HG02938 (cell line): ENCODE results near the gene ISLR.

ENCODE experiments used
- ATAC-seq: cut with Tn5 transposase; IDR thresholded peaks from one replicate; pipeline ENCODE4 v1.9.1; 2021; ENCODE audit warnings: mild to moderate bottlenecking, moderate library complexity; ENCODE audit not compliant: unreplicated experiment

Gene ISLR

DNA sequence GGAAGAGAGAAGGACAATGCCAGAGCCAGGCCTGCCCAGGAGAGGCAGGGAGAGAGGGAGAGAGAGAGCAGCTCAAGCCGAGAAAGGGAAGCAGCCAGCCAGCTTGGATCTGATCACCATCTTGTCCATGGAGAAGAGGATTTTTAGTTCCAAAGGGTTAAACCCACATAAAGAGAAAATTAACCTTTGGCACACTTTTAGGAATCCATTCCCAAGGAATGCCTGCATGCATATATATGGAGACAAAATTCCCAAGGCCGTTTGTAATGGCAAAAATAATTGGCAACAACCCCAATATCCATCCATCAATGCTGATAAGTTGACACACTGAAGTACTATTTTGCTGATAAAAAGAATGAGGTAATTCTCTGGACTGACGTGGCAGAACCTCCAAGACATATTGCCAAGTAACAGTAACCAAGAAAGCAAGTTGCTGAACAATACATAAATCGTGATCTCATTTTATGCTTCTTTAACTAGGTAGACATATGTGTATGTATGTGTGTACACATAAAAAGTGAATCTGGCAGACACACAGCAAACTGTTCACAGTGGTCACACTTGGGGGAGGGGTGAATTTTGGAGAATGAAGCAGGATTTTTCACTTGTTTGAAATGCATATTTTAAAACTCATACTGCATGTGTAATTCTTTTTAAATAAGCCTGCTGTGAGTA, 36.6 kb downstream of the ISLR start:
- ATAC-seq: no peak

DNA sequence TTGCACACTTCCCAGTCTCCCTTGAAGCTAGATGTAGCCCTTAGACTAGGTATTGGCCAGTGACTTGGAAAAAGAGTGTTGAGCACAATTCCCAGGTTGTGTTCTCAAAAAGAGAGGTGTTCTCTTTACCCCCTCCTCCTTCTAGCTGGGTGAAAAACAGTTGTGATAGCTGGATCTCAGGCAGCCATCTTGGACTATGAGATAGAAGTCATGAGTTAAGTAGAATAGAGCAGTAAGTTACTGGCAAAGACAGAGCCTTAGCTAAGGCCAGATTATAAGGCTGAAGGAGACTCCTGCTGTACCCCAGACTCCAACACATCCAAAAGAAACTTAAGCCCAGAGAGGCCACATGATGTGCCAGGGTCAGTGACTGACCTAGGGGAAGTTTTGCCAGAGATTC, 37.2 kb downstream of the ISLR start:
- no peak for ATAC-seq

DNA sequence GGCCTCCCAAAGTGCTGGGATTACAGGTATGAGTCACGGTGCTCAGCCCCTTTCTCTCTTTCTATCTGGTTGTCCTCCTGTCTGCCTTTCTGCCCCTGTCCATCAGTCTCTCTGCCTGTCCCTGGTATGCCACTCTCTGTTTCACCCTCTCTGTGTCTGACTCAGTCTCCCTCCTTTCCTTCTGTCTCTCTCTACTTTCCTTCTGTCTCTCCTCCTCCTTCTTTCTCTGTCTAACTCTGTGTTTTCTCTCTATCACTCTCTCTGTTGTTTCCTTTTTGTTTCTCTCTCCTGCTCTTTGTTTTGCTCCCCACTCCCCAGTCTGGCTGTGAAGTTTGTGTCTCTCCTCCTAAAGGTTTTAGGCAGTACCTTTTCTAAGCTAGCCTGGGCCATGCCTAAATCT, 38.1 kb downstream of the ISLR start:
- ATAC-seq: no peak

DNA sequence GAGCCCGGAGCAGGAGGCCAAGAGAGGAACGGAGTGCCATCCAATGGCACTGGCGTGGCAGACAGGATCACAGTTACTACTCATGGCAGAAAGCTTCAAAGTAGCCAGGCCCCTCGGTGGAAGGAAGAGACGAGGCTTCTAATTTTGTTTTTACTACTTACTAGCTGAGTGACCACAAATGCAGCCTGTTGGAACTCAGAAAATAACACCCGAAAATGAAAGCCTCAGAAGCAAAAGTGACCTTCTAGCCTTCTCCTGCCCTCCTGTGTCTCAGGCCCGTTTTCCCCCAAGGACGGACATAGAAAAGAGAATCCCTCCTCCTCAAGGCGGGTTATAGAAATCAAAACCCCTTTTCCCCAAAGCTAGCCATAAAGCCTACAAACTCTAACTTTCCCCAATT, 39.0 kb downstream of the ISLR start:
- no peak for ATAC-seq

DNA sequence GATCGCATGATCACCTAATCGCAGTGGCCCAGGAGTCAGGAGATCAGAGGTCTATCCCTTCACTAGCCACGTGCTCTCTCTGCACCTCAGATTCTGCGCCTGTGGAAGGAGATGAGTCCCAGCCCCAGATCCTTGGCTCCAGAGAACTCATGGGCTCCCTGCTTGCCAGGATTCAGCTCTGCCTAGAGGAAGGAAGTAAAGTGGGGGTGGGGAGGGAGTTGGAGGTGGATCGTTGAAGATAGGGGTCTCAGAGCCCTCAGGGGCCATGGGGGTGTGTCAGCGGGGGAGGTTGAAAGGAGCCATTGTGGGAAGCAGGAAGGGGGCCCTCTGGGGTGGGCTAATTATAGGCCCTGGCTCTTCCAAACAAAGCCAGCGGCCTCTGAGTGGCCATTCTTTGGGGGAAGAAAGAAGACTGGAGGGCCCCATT, 40.4 kb downstream of the ISLR start:
- ATAC-seq: no peak

DNA sequence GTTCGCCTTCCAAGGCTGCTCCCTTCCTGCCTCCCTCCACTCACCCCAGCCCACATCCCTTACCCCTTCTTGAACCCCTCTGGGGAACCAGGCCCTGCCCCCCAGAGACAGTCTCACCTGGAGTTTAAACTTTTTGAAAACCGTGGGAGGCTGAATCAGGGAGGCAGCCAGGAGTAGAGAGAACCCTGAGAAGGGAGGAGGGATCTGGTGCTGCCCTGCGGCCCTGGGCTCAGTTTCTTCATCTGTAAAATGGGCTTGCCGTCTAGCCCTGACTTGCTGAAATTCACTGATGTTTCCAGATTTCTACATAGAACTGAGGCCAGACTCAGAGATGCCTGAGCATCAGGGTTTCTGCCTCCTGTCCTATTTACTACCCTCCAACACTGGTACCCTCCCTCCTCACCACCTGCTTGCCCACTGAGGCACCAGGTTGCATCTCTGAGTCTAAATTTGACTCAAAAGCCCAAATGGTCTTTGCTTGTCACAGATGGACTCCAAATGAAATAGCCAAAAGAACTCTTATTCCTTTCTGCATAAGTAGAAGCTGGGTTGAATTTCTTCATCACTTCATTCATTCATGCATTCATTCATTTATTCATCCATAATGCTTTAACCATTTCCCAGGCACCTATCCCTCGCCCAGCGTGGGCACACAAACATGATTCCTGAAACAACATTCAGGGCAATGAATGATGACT, 41.0 kb downstream of the ISLR start:
- ATAC-seq: no peak

DNA sequence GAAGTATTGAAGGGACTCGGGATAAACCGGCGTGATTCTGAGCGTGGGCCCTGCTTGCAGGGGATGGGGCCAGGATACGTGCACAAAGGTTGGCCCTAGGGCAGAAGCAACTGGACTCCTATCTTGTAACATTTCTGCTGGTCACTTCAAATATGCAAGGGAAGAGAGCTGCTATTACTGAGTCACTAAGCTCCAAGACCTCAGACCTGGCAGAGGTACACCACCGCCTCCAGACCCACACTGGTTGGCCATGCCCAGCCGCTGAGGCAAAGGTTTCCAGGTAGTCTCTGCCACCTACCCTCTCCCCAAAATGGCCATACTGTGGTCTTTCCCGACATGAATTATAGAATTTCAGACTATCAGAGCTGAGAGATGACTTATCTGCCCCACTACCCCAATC, 42.4 kb downstream of the ISLR start:
- ATAC-seq: no peak

DNA sequence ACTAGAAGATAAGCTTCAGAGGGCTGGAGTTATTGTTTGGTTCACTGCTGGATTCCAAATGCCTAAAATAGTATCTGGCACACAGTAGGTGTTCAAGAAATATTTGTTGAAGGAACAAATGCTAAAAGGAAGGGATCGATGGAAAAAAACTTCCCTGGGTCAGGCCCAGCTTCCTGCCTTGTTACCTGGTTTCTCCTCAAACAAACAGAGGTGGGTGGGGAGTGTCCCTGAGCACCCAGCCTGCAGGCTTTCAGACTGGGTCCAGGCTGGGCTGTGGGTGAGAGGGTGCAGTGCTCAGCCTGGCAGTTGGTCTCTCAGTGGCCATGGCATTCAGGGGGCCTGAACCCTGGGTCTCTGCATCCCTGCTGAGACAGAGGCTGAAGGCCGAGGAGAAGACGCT, 43.4 kb downstream of the ISLR start:
- ATAC-seq: no peak

DNA sequence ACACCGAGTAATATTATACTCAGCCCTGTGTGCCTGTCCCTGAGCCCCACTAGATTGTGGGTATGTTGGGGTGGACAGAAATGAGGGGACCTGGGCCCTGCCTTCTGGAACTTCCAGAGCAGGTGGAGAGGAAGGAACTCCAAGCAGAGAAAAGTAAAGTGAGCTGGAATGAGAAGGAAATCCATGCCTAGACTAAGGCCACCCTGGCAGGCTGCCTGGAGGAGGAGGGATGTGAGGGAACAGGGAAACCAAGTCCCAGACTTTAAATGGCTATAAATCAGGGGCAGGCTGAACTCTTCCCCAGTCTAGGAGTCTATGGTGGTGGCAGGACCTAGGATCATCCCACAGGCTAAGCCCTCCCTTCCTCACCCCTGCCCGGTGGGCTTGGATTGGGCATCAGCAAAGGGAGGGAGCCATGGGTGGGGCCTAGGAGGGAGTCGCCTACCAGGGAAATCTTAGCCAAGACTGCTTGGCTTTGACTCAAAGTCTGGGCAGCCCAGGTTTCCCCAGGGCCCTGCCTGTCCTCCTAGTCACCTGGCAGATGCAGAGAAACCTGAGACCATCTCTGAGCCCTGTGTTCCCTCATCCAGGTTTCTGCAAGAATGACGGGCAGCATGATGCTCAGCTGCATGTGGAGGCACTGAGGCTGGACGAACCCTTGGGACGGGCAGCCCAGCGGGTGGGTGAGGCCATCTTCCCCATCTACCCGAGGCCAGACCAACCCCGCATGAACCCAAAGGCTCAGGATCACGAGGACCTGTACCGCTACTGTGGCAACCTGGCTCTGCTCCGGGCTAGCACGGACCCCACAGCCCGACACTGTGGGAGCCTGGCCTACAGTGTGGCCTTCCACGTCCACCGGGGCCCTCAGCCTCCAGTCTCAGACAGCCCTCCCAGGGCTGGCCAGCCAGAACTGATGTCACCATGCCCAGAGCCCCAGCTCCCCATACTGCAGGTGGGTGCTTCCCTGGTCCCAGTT, 44.7 kb downstream of the ISLR start:
- no peak for ATAC-seq

DNA sequence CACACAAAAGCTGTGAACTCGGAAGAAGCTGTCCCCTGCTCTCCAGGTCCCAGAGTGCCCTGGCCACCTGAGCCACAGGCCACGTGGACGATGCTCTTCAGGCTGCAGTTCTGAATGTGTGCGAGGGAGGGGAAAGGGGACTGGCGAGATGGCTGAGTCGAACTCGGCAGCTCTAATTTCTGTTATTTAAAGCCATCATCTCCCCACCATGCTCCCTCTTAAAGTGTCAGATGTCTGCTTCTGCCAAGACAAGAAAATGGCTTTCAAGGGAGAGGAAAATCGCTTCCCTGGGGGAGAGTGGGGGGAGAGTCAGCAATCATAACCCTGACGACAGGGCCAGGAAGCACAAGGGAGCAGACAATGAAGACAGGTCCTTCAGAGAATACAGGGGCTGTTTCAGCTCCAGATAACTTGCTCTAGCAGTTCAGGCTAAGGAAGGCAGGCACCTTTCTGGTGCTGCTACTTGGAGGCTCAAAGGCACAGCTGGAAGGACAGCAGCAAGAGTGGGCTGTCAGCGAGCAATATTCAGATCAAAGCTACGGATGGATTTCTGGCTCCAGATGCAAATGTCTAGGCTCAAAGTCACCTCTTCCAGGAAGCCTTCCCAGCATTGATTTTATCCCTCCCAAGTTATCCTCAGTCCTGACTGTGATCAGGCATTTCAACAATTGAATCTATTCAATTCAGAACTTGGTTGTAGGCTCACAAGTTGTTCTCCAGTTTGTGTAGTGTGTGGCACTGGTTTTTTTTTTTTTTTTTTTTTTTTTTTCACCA, 47.2 kb downstream of the ISLR start:
- ATAC-seq: no peak

DNA sequence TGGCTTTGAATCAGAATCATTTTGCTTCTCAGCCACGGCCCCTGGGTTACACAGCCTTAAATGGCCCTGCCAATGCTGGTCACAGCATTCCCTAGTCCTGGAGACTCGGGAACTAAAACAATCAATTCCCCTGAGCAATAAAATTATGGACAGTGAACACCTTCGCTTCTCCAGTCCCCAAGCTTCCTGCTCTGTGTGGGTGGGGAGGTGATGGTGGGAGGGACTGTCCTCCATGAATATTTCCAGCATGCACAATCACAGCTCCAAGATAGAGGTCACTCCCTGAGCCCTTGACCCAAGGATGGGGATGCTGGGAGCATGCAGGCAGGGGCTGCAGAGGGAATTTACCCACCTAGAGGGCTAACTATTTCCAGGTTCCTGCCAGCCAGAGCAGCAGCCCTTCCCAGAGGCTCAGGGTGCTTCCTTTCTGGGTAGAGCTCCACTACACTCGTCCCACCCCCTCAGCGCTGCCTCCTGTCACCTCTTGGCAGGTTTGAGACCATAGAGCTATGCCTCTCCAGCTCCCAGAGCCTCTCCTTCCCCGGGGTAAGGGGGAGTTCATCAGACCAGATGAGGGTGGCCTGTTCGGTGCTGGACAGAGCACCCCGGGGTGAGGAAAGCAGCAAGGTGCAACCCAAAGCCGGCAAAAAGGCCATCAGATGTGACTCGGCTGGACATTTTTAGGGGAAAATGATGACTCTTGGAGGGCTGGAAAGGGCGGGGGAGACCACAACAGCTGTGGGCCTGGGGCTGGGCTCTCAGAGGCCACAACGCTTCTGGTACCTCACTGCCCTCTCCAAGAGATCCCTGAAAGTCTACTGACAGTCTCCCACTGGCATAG, 48.1 kb downstream of the ISLR start:
- ATAC-seq: no peak

DNA sequence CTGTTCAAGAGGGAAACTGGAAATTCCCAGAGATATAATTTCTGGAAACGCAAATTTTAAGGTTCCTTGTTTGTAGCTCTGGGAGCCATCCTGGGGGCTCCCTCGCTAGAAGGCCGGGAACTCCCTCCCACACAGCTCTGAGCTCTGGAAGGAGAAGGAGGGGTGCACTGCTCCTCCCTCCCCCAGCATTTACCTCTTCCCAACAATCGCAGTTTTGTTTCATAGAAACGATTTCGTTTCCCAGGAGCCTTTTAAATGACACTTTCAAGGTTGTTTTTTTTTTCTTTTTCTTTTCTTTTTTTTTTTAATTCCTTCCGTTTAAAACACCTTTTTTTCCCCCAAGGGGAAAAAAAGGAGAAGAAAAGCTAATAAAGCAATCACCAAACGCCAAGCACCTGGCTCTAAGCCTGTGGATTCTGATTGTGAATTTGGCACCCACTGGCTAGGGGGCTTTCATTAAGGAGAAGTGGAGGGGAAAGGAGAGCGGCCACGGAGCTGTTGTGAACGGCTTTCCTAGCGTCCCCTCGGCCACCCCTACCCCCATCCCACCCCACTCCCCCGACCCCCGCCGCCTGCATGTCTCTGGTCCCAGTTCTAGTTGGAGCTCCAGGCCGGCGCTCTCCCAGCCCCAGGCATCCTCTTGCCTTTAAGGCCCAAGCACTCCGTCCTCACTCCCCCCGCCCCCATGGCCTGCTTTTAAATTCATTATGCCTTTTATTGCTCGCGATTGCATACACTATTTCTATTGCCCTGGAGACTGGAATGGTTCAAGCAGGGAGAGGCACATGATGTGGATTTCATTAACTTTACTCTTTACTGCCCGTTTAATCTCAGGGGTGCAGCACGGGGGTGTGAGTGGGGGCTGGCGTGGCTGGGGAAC, 49.0 kb downstream of the ISLR start:
- ATAC-seq: no peak

DNA sequence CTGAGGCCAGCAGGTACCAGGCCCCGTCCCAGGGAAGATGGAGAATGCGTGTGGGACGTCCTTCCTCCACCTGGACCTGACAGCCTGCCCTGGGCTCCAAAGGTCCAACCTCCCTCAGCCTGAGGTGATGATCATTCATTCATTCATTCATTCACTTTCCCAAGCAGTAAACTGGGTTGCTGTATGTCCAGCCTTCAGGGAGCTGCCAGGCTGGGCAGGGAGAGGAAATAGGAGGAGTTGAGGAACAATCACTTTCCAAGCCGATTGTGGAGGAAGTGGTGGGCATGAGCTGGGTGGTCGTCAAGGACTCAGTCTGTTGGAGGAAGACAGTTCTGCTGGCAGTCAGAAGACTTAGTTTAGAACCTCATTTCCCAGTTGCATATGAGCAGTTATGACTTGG, 52.4 kb downstream of the ISLR start:
- no peak for ATAC-seq
